IMR-90 (cell line): ENCODE results near the gene GSG1L. TPM values are rescaled to one million over a fixed set of nuclear protein-coding genes. Genes with fewer than 3 reads are reported as not detected.

Experiments used
- ATAC-seq: fragments of 200-7000 bp; cut with Tn5 transposase; 2 replicates; pipeline ENCODE4 v1.9.1; 2020; ENCODE audit warnings: low read depth, mild to moderate bottlenecking, moderate library complexity
- BruUV-seq: library from RNA; stranded (reverse); fragments of 400-500 nt; replicated peaks from 2 replicates; lab custom pipeline; 2021; lab: Mats Ljungman, UMichigan
- CTCF ChIA-PET: fragments of 300-600 bp; formaldehyde crosslinking; extraction: SDS; loops from one replicate; lab custom pipeline; 2021; ENCODE audit warnings: antibody characterized with exemption; lab: Yijun Ruan, JAX
- POLR2A ChIA-PET: fragments of 300-600 bp; sonication (Branson Sonifier 250); formaldehyde crosslinking; loops from one replicate; lab custom pipeline; 2022; ENCODE audit warnings: antibody characterized with exemption; ENCODE audit not compliant: unreplicated experiment; lab: Charles Lee
- DNase-seq: peaks from one replicate; pipeline ENCODE4 v3.0.0; 2013
- H2AFZ ChIP-seq: replicated peaks from 2 replicates; pipeline ENCODE3; 2013; ENCODE audit warnings: low read length, mild to moderate bottlenecking; ENCODE audit not compliant: poor library complexity
- H2AK5ac ChIP-seq: 2 replicates; pipeline ENCODE4 v1.6.1; 2013; ENCODE audit warnings: low read depth, low read length, inconsistent platforms
- H2AK9ac ChIP-seq: replicated peaks from 2 replicates; pipeline ENCODE3; 2013; ENCODE audit warnings: mild to moderate bottlenecking, low read depth, low read length, moderate library complexity; ENCODE audit not compliant: poor library complexity
- H2BK120ac ChIP-seq: 2 replicates; pipeline ENCODE4 v1.6.1; 2013; ENCODE audit warnings: low read depth, low read length, inconsistent platforms
- H2BK15ac ChIP-seq: 3 replicates; pipeline ENCODE4 v1.6.1; 2013; ENCODE audit warnings: low read depth, low read length, inconsistent platforms
- H2BK20ac ChIP-seq: 2 replicates; pipeline ENCODE4 v1.6.1; 2013; ENCODE audit warnings: low read depth, mild to moderate bottlenecking, inconsistent platforms, low read length, moderate library complexity
- H2BK5ac ChIP-seq: 2 replicates; pipeline ENCODE4 v1.6.1; 2013; ENCODE audit warnings: mild to moderate bottlenecking, low read depth, low read length, inconsistent platforms; ENCODE audit not compliant: poor library complexity, severe bottlenecking
- H3K14ac ChIP-seq: replicated peaks from 2 replicates; pipeline ENCODE4 v1.6.1; 2013; ENCODE audit warnings: low read depth, low read length, inconsistent platforms
- H3K18ac ChIP-seq: 2 replicates; pipeline ENCODE4 v1.6.1; 2013; ENCODE audit warnings: low read depth, low read length, control low read depth
- H3K23ac ChIP-seq: 2 replicates; pipeline ENCODE4 v1.6.1; 2013; ENCODE audit warnings: low read depth, low read length, inconsistent platforms
- H3K27ac ChIP-seq: 2 replicates; pipeline ENCODE4 v1.5.1; 2013; ENCODE audit warnings: mild to moderate bottlenecking, control low read depth, low read length; ENCODE audit not compliant: insufficient read depth
- H3K27me3 ChIP-seq: 2 replicates; pipeline ENCODE4 v1.6.1; 2013; ENCODE audit warnings: low read length; ENCODE audit not compliant: control insufficient read depth, insufficient read depth
- H3K36me3 ChIP-seq: 2 replicates; pipeline ENCODE4 v1.6.1; 2013; ENCODE audit warnings: low read length, mixed read lengths; ENCODE audit not compliant: control insufficient read depth, insufficient read depth
- H3K4ac ChIP-seq: 2 replicates; pipeline ENCODE4 v1.6.1; 2013; ENCODE audit warnings: low read depth, low read length, inconsistent platforms
- H3K4me1 ChIP-seq: 2 replicates; pipeline ENCODE4 v1.6.1; 2013; ENCODE audit warnings: low read length, mixed read lengths; ENCODE audit not compliant: control insufficient read depth, insufficient read depth
- H3K4me2 ChIP-seq: 2 replicates; pipeline ENCODE4 v1.6.1; 2013; ENCODE audit warnings: low read depth, mild to moderate bottlenecking, control low read depth, low read length, moderate library complexity
- H3K4me3 ChIP-seq: 2 replicates; pipeline ENCODE4 v1.5.1; 2013; ENCODE audit warnings: low read depth, mild to moderate bottlenecking, control low read depth, low read length, moderate library complexity; ENCODE audit not compliant: insufficient read depth
- H3K56ac ChIP-seq: 2 replicates; pipeline ENCODE4 v1.6.1; 2013; ENCODE audit warnings: low read length, inconsistent platforms; ENCODE audit not compliant: insufficient read depth; ENCODE audit errors: extremely low read depth
- H3K79me1 ChIP-seq, 2 experiments: 2 replicates each; pipeline ENCODE4 v1.6.1; 2013; ENCODE audit warnings: low read length in 2 of 2, inconsistent platforms in 1 of 2, low read depth in 1 of 2
- H3K9ac ChIP-seq: 2 replicates; pipeline ENCODE4 v1.6.1; 2013; ENCODE audit warnings: low read depth, low read length, control low read depth
- H3K9me1 ChIP-seq: 2 replicates; pipeline ENCODE4 v1.6.1; 2013; ENCODE audit warnings: low read length, inconsistent platforms; ENCODE audit not compliant: insufficient read depth
- H3K9me3 ChIP-seq: 2 replicates; pipeline ENCODE4 v1.6.1; 2013; ENCODE audit warnings: low read length; ENCODE audit not compliant: control insufficient read depth, insufficient read depth
- H4K20me1 ChIP-seq: 2 replicates; pipeline ENCODE4 v1.6.1; 2013; ENCODE audit warnings: low read length, inconsistent platforms; ENCODE audit not compliant: insufficient read depth
- H4K5ac ChIP-seq: 2 replicates; pipeline ENCODE4 v1.6.1; 2013; ENCODE audit warnings: mild to moderate bottlenecking, low read depth, low read length, control low read depth
- H4K8ac ChIP-seq, 2 experiments: 2 replicates each; pipeline ENCODE4 v1.6.1; 2013; ENCODE audit warnings: low read depth in 2 of 2, low read length in 2 of 2, control low read depth in 1 of 2, inconsistent platforms in 1 of 2
- H4K91ac ChIP-seq: 2 replicates; pipeline ENCODE4 v1.6.1; 2013; ENCODE audit warnings: low read depth, low read length, inconsistent platforms; ENCODE audit not compliant: insufficient read depth
- BHLHE40 ChIP-seq: fragments of 150-350 bp; IDR thresholded peaks from 2 replicates; pipeline ENCODE4 v1.6.1; 2016; ENCODE audit warnings: mild to moderate bottlenecking, low read depth, low read length
- CEBPB ChIP-seq: IDR thresholded peaks from 2 replicates; pipeline ENCODE4 v1.6.1; 2012; ENCODE audit warnings: low read depth, low read length, improper control_type of control experiment
- CHD1 ChIP-seq: IDR thresholded peaks from 2 replicates; pipeline ENCODE4 v1.6.1; 2012; ENCODE audit warnings: low read depth, low read length, improper control_type of control experiment
- CTCF ChIP-seq: conservative IDR thresholded peaks from 2 replicates; pipeline ENCODE4 v1.5.1; 2012; ENCODE audit warnings: mild to moderate bottlenecking, low read depth, low read length, improper control_type of control experiment
- ELK1 ChIP-seq: fragments of 150-350 bp; IDR thresholded peaks from 2 replicates; pipeline ENCODE4 v1.6.1; 2016; ENCODE audit warnings: low read depth, mild to moderate bottlenecking, low read length, moderate library complexity, borderline replicate concordance
- MAFK ChIP-seq: IDR thresholded peaks from 2 replicates; pipeline ENCODE4 v1.6.1; 2012; ENCODE audit warnings: low read depth, low read length, improper control_type of control experiment
- MAZ ChIP-seq: IDR thresholded peaks from 2 replicates; pipeline ENCODE4 v1.6.1; 2012; ENCODE audit warnings: low read depth, mild to moderate bottlenecking, low read length, improper control_type of control experiment, moderate library complexity, borderline replicate concordance
- POLR2A ChIP-seq: IDR thresholded peaks from 2 replicates; pipeline ENCODE4 v1.6.1; 2012; ENCODE audit warnings: mild to moderate bottlenecking, low read depth, low read length
- RAD21 ChIP-seq: IDR thresholded peaks from 2 replicates; pipeline ENCODE4 v1.6.1; 2012; ENCODE audit warnings: low read length, improper control_type of control experiment
- RFX5 ChIP-seq: IDR thresholded peaks from 2 replicates; pipeline ENCODE4 v1.8.0; 2012; ENCODE audit warnings: low read depth, mild to moderate bottlenecking, low read length, moderate library complexity
- SMC3 ChIP-seq: fragments of 150-350 bp; IDR thresholded peaks from 2 replicates; pipeline ENCODE4 v1.6.1; 2016; ENCODE audit warnings: low read depth, mild to moderate bottlenecking, antibody characterized with exemption, low read length, moderate library complexity
- USF2 ChIP-seq: fragments of 150-350 bp; IDR thresholded peaks from 2 replicates; pipeline ENCODE4 v1.6.1; 2017; ENCODE audit warnings: mild to moderate bottlenecking, antibody characterized with exemption, low read length, low read depth
- WGBS, 2 experiments: methylation state at CpG; one replicate each; pipeline versions ENCODE4 v1.1.5 to v1.1.7; 2013; ENCODE audit warnings: missing lambda C conversion rate in 2 of 2; ENCODE audit not compliant: insufficient read length in 1 of 2; ENCODE audit errors: extremely low coverage in 2 of 2; 5-methylcytosine and 5-hydroxymethylcytosine counted together
- dilution Hi-C: fragments of 300-500 bp; cut with HindIII; formaldehyde crosslinking; loops from one replicate; pipeline ENCODE4 v1.14.3; 2018; ENCODE audit warnings: low sequenced_read_pairs; ENCODE audit not compliant: unreplicated experiment
- in situ Hi-C: fragments of 300-500 bp; cut with MboI; formaldehyde crosslinking; loops from 3 replicates; pipeline ENCODE4 v1.14.3; 2019; ENCODE audit warnings: low sequenced_read_pairs, inconsistent platforms, mixed read lengths
- intact Hi-C: fragments of 100-400 bp; cut with micrococcal nuclease; formaldehyde crosslinking; loops from 2 replicates; pipeline ENCODE4 v1.10.0; 2022
- polyA plus RNA-seq, 3 experiments: library from polyadenylated mRNA; depleted of rRNA; stranded (reverse); fragments of >200 nt; gene quantifications; 2 replicates each; pipeline ENCODE4 v1.2.3, GENCODE V29; 2012; ENCODE audit warnings: low replicate concordance in 1 of 3
- total RNA-seq: library from RNA; depleted of rRNA; stranded (reverse); fragments of >200 nt; gene quantifications from 2 replicates; pipeline ENCODE4 v1.2.3, GENCODE V29; 2012

Gene GSG1L
- total and polyA plus RNA-seq, 2 of the 4 experiments (the other 2 are of a cell fraction): not detected

- no peak for TF ChIP-seq USF2
Observed at GRCh38 chr16:27778171-27778925, 285.2 kb downstream of the GSG1L start (continued).

GRCh38 chr16:27777527-27777926 lies 286.0 kb downstream of the GSG1L start:
- DNase-seq (no peak), ATAC-seq (no peak)
- no peaks in the 10 kb centered on the region for H3K79me1 ChIP-seq
- no peak overlapping the region for H3K9ac ChIP-seq
- no peak overlapping the region for H3K18ac ChIP-seq
- H3K4me2 ChIP-seq: no peak overlapping the region
- dilution Hi-C loops (no loop called here), intact Hi-C loops (loop anchor here (10.0 kb wide), 1 partner anchor 143 kb away; no protein-coding TSS in a partner anchor), in situ Hi-C loops (no loop called here)
- H3K4ac ChIP-seq: no peak overlapping the region
- no CpG with 5 or more reads among the region's 13 CpGs for WGBS, 2 experiments
- no peaks in the 10 kb centered on the region; the same call in 1 of the 2 replicates for H4K20me1 ChIP-seq
- no peak overlapping the region for H2AK5ac ChIP-seq
- H2BK15ac ChIP-seq: no peak overlapping the region
- no peak overlapping the region for H3K14ac ChIP-seq
- H2BK120ac ChIP-seq: no peak overlapping the region
- no peak overlapping the region for H4K5ac ChIP-seq
- ChIA-PET POLR2A (no interaction called here), CTCF (no interaction called here)
- H3K36me3 ChIP-seq: peaks cover 1% of the 10 kb centered on the region; the same call in 1 of the 2 replicates
- no peak overlapping the region for H3K27ac ChIP-seq
- no peaks in the 10 kb centered on the region for H3K9me3 ChIP-seq
- H4K91ac ChIP-seq: no peak overlapping the region
- no peak overlapping the region for H2BK20ac ChIP-seq
- no peaks in the 10 kb centered on the region for H3K27me3 ChIP-seq
- no TSS peak for BruUV-seq
- no peak overlapping the region for H2BK5ac ChIP-seq
- H3K9me1 ChIP-seq: no peaks in the 10 kb centered on the region
- no peak overlapping the region for H3K56ac ChIP-seq
- no peak overlapping the region for H2AK9ac ChIP-seq
- H3K4me3 ChIP-seq: no peak overlapping the region
- H4K8ac ChIP-seq: no peak overlapping the region
- H3K23ac ChIP-seq: no peak overlapping the region
- H3K4me1 ChIP-seq: no peaks in the 10 kb centered on the region
- H2AFZ ChIP-seq: no peak overlapping the region
- TF ChIP-seq BHLHE40 (no peak), RFX5 (no peak), POLR2A (no peak), ELK1 (no peak), MAFK (no peak), RAD21 (no peak), SMC3 (no peak), USF2 (no peak), CTCF (no peak), CEBPB (no peak), MAZ (no peak), CHD1 (no peak)
